HG02610 (cell line): Measurements from ENCODE around the gene TSEN54.
"Not testable (repeated sequence)": the region's sequence is repeated elsewhere in the genome, so short reads cannot be mapped to it uniquely, and the experiment has no call there.

Source experiments
- ATAC-seq: cut with Tn5 transposase; IDR thresholded peaks from one replicate; pipeline ENCODE4 v1.9.1; 2021; ENCODE audit warnings: mild to moderate bottlenecking, moderate library complexity; ENCODE audit not compliant: unreplicated experiment

TSEN54 gene

DNA sequence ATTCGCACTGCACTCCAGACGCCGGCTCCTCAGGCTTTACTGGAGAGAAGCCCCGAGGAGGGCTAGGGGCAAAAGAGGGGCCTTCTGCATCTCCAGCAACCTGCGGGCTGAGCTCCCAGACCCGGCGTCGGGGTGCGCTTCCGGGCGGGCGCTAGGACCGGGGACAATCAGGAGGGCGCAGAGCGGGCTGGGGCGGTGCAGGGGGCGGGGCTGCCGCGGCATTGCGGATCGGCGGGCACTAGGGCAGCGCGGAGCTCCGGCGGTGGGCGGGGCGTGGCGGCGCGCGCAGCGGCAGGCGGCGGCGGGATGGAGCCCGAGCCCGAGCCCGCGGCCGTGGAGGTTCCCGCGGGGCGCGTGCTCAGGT, at the start of gene TSEN54:
Gene TSEN54, plus strand, starts transcription at position 274 of the 364 bp plus-strand sequence. Its CDS starts 33 bp downstream, at position 307.
- peak; percentile 77 for ATAC-seq

DNA sequence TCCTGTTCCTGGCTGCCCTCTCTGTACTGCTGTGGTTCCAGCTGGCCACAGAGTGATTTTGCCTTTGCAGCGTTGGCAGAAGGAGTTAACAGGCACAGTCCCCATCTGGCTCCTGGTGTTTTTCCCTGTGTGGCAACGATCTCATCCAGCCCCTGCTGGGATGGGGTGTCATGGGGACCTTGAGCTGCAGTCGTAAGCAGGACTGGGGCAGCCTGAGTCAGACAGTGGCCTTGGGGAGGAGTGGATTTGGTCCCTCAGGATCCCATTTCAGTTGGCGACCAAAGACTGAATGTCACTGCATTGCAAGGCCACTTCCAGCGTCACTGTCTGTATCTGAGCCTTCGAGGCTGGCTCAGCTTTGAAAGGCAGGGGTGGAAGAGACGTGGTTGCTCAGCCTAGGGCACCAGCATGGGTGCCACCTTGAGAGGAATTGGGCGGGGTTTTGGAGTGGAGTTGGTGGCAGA, 48.0 kb upstream of the TSEN54 start:
- no peak for ATAC-seq

- no peak for ATAC-seq
Observed at GRCh38 chr17:75468779-75469373, 47.5 kb upstream of the TSEN54 start.

- ATAC-seq = no peak
Observed at GRCh38 chr17:75471207-75471606, 45.1 kb upstream of the TSEN54 start.

- no peak for ATAC-seq
Observed at GRCh38 chr17:75472119-75472518, 44.2 kb upstream of the TSEN54 start.

- ATAC-seq = no peak
Observed at GRCh38 chr17:75473246-75473645, 43.1 kb upstream of the TSEN54 start.

DNA sequence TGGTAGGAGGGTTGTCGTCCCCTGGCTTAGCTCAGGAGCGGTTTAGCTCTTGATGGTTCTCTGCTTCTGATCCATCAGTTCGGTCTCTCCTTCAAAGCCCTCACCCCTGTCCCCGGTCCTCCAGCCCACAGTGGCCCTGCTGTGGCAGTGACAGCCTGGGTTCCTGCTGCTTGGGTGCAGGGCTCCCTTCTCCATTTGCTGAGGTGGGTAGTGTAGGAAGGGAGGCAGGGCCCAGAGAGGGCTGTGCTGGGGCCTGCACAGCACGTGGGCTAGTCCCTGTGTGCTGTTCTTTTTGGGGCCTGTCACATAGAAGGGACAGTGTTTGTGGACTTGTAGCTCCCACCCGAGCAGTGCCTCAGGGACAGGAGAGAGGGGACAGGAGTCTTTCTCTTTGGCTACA, 41.6 kb upstream of the TSEN54 start:
- no peak for ATAC-seq

- no peak for ATAC-seq
Observed at GRCh38 chr17:75475144-75475835, 41.0 kb upstream of the TSEN54 start.

- no peak for ATAC-seq
Observed at GRCh38 chr17:75475851-75476250, 40.5 kb upstream of the TSEN54 start.

- no peak for ATAC-seq
Observed at GRCh38 chr17:75476271-75476671, 40.1 kb upstream of the TSEN54 start.

DNA sequence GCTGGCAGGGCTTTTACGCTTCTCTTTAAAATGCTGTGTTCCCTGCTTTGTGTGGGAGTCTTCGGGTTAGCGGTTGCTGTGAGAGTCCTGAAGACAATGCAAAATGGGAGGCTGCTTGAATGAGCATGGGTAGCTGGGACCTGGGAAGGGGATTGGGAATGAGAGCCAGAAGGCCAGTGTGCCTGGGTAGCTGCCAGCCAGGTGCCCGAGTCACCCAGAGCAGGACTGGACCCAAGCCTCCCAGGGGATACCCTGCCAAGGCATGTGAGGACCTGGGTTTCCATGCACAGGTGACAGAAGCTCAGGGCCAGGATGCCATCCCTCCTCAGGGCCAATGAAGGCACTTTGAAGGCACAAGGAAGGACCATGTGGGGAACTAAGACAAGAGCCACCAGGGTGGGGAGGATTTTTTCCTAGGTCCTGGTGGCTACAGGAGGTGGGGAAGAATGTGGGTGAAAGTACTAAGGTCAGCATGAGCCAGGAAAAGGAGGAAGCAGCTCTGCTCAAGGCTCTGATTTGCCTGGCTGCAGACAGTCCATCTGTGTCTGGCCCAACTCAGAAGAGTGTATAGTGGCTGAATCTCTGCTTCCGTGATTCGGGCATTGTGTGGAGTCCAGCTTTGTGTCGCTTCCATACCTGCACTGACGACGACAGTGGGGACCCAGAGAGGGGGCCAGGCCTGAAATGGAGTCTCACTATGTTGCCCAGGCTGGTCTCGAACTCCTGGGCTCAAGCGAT, 39.4 kb upstream of the TSEN54 start:
- ATAC-seq = no peak

DNA sequence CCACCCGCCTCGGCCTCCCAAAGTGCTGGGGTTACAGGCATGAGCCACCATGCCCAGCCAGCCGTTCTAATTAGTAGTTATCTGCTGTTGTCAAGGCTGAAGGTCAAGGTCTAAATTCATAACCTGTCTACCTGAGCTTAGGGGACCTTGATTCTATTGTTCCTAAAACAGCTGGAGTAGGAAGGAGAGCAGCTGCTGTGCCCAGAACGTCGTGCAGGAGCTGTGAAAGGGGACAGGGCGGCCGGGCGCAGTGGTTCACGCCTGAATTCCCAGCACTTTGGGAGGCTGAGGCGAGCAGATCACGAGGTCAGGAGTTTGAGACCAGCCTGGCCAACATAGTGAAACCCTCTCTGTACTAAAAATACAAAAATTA, 38.9 kb upstream of the TSEN54 start:
- not testable (repeated sequence) for ATAC-seq

- no peak for ATAC-seq
Observed at GRCh38 chr17:75478508-75478907, 37.8 kb upstream of the TSEN54 start.

GRCh38 chr17:75480281-75480680, 36.0 kb upstream of the TSEN54 start:
- ATAC-seq = no peak

GRCh38 chr17:75481194-75482068, 34.9 kb upstream of the TSEN54 start:
- ATAC-seq = no peak

DNA sequence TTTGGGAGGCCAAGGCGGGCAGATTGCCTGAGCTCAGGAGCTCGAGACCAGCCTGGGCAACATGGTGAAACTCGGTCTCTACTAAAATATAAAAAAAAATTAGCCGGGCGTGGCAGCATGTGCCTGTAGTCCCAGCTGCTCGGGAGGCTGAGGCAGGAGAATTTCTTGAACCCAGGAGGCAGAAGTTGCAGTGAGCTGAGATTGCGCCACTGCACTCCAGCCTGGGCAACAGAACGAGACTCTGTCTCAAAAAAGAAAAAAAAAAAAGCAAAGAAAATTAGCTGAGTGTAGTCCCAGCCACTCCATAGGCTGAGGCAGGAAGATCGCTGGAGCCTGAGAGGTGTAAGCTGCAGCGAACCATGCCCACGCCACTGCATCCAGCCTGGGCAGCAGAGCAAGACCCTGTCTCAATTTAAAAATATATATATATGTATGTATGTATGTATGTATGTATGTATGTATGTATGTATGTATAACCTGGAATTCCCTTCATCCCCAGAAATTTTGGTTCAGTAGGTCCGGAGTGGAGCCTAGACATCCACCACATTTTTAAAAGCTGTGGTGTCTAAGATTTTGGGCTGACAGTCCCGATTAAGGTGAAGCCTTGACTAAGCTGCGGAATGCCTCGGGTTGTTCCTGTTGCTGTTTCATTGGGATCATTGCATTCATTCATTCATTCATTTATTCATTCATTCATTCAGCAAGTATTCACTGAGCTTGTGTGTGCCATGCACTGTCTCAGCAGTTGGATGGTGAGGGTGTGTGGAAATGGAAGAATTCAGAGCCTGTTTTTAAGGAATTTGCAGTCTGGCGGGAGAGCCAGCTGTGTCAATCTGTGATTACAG, 34.0 kb upstream of the TSEN54 start:
- no peak for ATAC-seq

- ATAC-seq = no peak
Observed at GRCh38 chr17:75485688-75486087, 30.6 kb upstream of the TSEN54 start.

DNA sequence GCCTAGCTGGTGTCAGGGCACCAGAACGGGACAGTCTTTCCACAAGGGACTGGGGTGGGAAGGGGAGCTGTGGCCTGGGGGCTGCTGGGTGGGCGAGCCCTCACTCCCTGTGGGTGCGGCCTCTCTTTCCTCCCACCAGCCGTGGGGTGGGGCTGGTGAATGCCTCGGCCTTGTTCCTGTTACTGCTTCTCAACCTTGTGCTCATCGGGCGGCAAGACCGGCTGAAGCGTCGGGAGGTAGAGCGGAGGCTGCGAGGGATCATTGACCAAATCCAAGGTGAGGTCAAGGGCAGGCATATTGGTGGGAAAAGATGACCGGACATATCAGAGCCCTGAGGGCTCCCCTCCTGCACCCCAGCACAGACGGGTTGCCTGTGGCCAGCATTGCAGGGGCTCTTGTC, 30.2 kb upstream of the TSEN54 start:
- no peak for ATAC-seq

- no peak for ATAC-seq
Observed at GRCh38 chr17:75486951-75487350, 29.4 kb upstream of the TSEN54 start.

DNA sequence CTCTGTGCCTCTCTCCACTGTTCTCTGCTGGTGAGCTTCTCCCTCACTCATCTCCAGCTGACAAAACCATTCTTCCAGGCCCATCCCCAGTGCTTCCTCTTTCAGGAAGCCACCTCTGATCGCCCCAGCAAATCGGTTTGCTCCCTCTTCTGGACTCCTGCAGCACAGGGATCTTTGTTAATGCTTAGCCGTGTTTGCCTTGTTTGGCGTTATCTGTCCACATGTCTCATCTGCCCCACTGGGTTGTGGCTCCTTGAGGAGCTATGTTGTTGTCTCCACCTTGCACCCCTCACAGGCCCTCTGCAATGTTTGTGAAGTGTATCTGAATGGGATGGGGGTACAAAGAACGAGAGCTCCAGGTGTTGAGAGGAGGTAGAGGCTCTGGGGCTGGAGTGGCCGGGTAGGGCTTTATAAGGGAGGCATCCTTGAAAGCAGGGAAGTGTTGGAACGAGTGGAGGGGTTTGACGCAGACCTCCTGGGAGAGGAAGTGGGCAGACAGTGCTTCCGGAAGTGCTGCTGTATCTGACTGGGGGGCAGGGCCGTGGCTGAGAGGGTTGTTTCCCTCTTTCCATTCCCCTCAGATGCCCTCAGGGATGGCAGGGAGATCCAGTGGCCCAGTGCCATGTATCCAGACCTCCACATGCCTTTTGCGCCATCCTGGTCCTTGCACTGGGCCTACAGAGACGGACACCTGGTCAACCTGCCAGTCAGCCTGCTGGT, 28.8 kb upstream of the TSEN54 start:
- ATAC-seq = no peak
